ENCODE data around the gene NPAT. TPM values are rescaled to one million over a fixed set of nuclear protein-coding genes. Genes with fewer than 3 reads are reported as not detected.
"Not testable (repeated sequence)": the region's sequence is repeated elsewhere in the genome, so short reads cannot be mapped to it uniquely, and the experiment has no call there.

The NPAT gene
- total and polyA plus RNA-seq, 2 donors, result 5.9 to 38.2 TPM

GRCh38 chr11:108160970-108161566 is 61.4 kb downstream of the NPAT start:
- H3K36me3 ChIP-seq (ENCODE audit: insufficient read depth), result peaks cover 7% of the 10 kb centered on the region
- H3K4me1 ChIP-seq (ENCODE audit: insufficient read depth), result no peaks in the 10 kb centered on the region
- DNase-seq (ENCODE audit: extremely low spot score), result no peak
- WGBS, result 92% methylated on average over 5 of the region's 5 CpGs
- no peak overlapping the region for H3K4me3 ChIP-seq (ENCODE audit: low read depth, low read length)
- no peak overlapping the region for H3K27ac ChIP-seq (ENCODE audit: low read depth)

DNA sequence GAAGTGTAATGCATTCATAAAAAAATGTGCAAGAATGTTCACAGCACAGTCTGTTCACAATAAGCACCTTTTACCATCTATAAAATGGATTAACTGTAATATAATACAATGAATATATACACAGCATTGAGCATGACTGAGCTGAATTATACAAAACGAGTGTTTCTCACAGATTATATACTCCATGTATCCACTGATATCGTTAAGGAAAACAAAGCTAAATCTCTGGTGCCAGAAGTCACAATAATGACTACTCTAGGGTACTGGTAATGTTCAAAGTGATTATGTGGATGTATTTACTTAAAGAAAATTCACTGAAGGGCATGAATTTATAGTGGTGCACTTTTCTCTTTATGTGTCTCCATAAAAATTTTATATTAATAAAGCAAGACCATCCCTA is 67.8 kb downstream of the NPAT start:
- no peaks in the 10 kb centered on the region for H3K36me3 ChIP-seq (ENCODE audit: insufficient read depth)
- DNase-seq (ENCODE audit: extremely low spot score), result no peak
- H3K27ac ChIP-seq (ENCODE audit: low read depth), result no peak overlapping the region
- no peak overlapping the region for H3K4me3 ChIP-seq (ENCODE audit: low read depth, low read length)
- no peaks in the 10 kb centered on the region for H3K4me1 ChIP-seq (ENCODE audit: insufficient read depth)
- 74% methylated on average over 2 of the region's 2 CpGs for WGBS

DNA sequence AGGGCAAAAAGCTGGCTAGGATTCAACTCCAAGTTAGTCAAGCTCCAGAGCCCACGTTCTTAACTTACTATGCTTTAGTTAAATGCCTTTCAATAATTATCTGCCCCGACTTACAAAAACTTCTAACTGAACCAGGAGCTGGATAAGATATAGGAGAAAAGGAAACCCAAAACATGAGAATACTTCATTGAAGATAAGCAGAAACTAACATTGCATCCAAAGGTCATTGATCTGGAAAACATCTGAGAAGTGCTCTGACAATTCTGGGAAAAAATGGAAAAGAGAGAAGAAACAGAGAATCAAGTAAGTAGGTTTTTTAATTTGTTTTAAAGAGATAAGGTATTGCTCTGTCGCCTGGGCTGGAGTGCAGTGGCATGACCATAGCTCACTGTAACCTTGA is 73.9 kb downstream of the NPAT start:
- no peak for DNase-seq (ENCODE audit: extremely low spot score)
- Histone ChIP-seq H3K36me3 (ENCODE audit: insufficient read depth) (peaks cover 7% of the 10 kb centered on the region), H3K4me1 (ENCODE audit: insufficient read depth) (no peaks in the 10 kb centered on the region), H3K4me3 (ENCODE audit: low read depth, low read length) (no peak overlapping the region), H3K27ac (ENCODE audit: low read depth) (no peak overlapping the region)
- 55% methylated on average over 3 of the region's 3 CpGs for WGBS

DNA sequence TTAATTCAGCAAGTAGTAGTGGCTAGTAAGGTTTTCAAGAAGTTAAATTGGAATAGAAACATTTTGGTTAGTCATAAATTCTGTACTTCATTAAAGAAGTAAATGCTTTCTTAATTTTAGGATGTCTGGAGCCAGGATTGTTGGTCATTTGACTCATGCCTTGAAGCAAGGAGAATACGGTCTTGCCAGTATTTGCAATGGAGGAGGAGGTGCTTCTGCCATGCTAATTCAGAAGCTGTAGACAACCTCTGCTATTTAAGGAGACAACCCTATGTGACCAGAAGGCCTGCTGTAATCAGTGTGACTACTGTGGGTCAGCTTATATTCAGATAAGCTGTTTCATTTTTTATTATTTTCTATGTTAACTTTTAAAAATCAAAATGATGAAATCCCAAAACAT is 75.3 kb downstream of the NPAT start:
- Histone ChIP-seq H3K4me1 (ENCODE audit: insufficient read depth) (no peaks in the 10 kb centered on the region), H3K36me3 (ENCODE audit: insufficient read depth) (peaks cover 7% of the 10 kb centered on the region), H3K27ac (ENCODE audit: low read depth) (no peak overlapping the region), H3K4me3 (ENCODE audit: low read depth, low read length) (no peak overlapping the region)
- DNase-seq (ENCODE audit: extremely low spot score), result no peak
- 75% methylated on average over 1 of the region's 1 CpG for WGBS

GRCh38 chr11:108144615-108145014 is 77.8 kb downstream of the NPAT start:
- H3K4me1 ChIP-seq (ENCODE audit: insufficient read depth), result no peaks in the 10 kb centered on the region
- DNase-seq (ENCODE audit: extremely low spot score), result no peak
- WGBS, result 91% methylated on average over 3 of the region's 3 CpGs
- peaks cover 7% of the 10 kb centered on the region for H3K36me3 ChIP-seq (ENCODE audit: insufficient read depth)
- no peak overlapping the region for H3K4me3 ChIP-seq (ENCODE audit: low read depth, low read length)
- no peak overlapping the region for H3K27ac ChIP-seq (ENCODE audit: low read depth)

GRCh38 chr11:108142304-108142703 is 80.1 kb downstream of the NPAT start:
- Histone ChIP-seq H3K4me1 (ENCODE audit: insufficient read depth) (no peaks in the 10 kb centered on the region), H3K27ac (ENCODE audit: low read depth) (no peak overlapping the region), H3K4me3 (ENCODE audit: low read depth, low read length) (no peak overlapping the region), H3K36me3 (ENCODE audit: insufficient read depth) (peaks cover 7% of the 10 kb centered on the region)
- WGBS, result 90% methylated on average over 7 of the region's 7 CpGs
- DNase-seq (ENCODE audit: extremely low spot score), result no peak

DNA sequence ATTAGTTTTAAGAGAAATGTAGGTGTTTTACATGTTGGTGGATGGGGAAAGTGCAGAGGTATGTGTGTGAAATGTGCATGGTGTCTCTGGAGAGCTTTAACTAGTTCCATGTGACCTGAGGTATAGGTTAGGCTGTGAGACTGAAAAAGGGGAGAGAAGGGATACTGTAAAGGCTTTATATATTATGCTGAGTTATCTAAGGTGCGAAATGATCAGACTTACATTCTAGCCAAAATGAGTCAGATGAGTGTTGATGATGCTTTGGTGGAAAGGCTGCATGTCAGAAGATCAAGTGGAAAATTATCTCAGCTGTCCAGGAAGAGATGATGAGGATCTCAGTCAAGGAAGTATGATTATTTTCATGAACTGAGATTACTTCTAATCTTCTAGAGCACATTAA is 85.2 kb downstream of the NPAT start:
- no peak for DNase-seq (ENCODE audit: extremely low spot score)
- 95% methylated on average over 1 of the region's 1 CpG for WGBS
- Histone ChIP-seq H3K4me3 (ENCODE audit: low read depth, low read length) (no peak overlapping the region), H3K4me1 (ENCODE audit: insufficient read depth) (no peaks in the 10 kb centered on the region), H3K27ac (ENCODE audit: low read depth) (no peak overlapping the region), H3K36me3 (ENCODE audit: insufficient read depth) (peaks cover 2% of the 10 kb centered on the region)

- peaks cover 3% of the 10 kb centered on the region for H3K36me3 ChIP-seq (ENCODE audit: insufficient read depth)
- WGBS, result 76% methylated on average over 2 of the region's 2 CpGs
- H3K4me1 ChIP-seq (ENCODE audit: insufficient read depth), result no peaks in the 10 kb centered on the region
- no peak for DNase-seq (ENCODE audit: extremely low spot score)
- no peak overlapping the region for H3K27ac ChIP-seq (ENCODE audit: low read depth)
- no peak overlapping the region for H3K4me3 ChIP-seq (ENCODE audit: low read depth, low read length)
Measured at GRCh38 chr11:108135845-108136544, 86.4 kb downstream of the NPAT start.

- not testable (repeated sequence) for H3K27ac ChIP-seq (ENCODE audit: low read depth); DNase-seq (ENCODE audit: extremely low spot score); H3K4me1 ChIP-seq (ENCODE audit: insufficient read depth); H3K4me3 ChIP-seq (ENCODE audit: low read depth, low read length); H3K36me3 ChIP-seq (ENCODE audit: insufficient read depth)
- 94% methylated on average over 2 of the region's 2 CpGs for WGBS
Measured at GRCh38 chr11:108132993-108133538, 89.4 kb downstream of the NPAT start.

GRCh38 chr11:108131993-108132392 is 90.4 kb downstream of the NPAT start:
- no peak for DNase-seq (ENCODE audit: extremely low spot score)
- peaks cover 3% of the 10 kb centered on the region for H3K36me3 ChIP-seq (ENCODE audit: insufficient read depth)
- 94% methylated on average over 1 of the region's 1 CpG for WGBS
- no peak overlapping the region for H3K4me3 ChIP-seq (ENCODE audit: low read depth, low read length)
- H3K4me1 ChIP-seq (ENCODE audit: insufficient read depth), result no peaks in the 10 kb centered on the region
- no peak overlapping the region for H3K27ac ChIP-seq (ENCODE audit: low read depth)

DNA sequence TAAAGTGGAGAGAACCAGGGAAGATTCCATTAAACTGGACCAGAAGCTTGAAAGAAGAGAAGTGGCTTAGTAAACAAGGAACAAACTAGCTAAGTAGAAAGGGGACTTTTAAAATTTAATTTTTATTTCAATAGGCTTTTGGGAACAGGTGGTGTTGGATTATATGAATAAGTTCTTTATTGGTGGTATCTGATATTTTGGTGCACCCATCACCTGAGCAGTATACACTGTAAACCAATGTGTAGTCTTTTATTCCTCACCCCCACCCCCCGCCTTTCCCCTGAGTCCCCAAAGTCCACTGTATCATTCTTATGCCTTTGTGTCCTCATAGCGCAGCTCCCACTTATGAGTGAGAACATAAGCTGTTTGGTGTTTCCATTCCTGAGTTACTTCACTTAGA is 93.7 kb downstream of the NPAT start:
- Histone ChIP-seq H3K4me1 (ENCODE audit: insufficient read depth) (no peaks in the 10 kb centered on the region), H3K36me3 (ENCODE audit: insufficient read depth) (peaks cover 3% of the 10 kb centered on the region), H3K27ac (ENCODE audit: low read depth) (no peak overlapping the region), H3K4me3 (ENCODE audit: low read depth, low read length) (no peak overlapping the region)
- no peak for DNase-seq (ENCODE audit: extremely low spot score)
- 97% methylated on average over 2 of the region's 2 CpGs for WGBS

- H3K27ac ChIP-seq (ENCODE audit: low read depth), result no peak overlapping the region
- WGBS, result 89% methylated on average over 5 of the region's 5 CpGs
- no peak for DNase-seq (ENCODE audit: extremely low spot score)
- no peak overlapping the region for H3K4me3 ChIP-seq (ENCODE audit: low read depth, low read length)
- no peaks in the 10 kb centered on the region for H3K4me1 ChIP-seq (ENCODE audit: insufficient read depth)
- no peaks in the 10 kb centered on the region for H3K36me3 ChIP-seq (ENCODE audit: insufficient read depth)
Measured at GRCh38 chr11:108125096-108125495, 97.3 kb downstream of the NPAT start.

DNA sequence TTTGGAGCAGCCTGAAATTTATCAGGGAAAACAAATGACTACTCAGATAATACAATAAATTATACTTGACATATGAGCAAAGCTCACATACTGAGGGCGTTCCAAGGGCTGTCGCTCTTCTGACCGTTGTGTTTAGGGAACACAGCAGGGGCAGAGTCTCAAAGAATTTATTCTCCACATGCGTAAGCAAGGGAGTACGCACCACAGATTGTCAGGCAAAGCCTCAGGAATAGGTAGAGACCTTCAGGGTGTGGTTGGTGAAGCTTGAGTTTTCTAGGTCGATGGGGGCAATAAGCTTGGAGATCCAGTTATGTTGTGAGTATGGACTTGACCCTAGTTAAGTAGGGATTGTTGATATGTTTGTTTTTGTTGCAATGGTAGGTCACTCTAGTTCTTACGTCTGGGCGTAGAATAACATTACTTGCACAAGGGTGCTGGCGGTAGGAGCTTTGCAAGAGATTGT is 100.2 kb downstream of the NPAT start:
- Histone ChIP-seq H3K27ac (ENCODE audit: low read depth) (no peak overlapping the region), H3K36me3 (ENCODE audit: insufficient read depth) (no peaks in the 10 kb centered on the region), H3K4me3 (ENCODE audit: low read depth, low read length) (peak overlapping the region; percentile 65), H3K4me1 (ENCODE audit: insufficient read depth) (no peaks in the 10 kb centered on the region)
- DNase-seq (ENCODE audit: extremely low spot score), result no peak
- 23% methylated on average over 9 of the region's 9 CpGs for WGBS

Measured in urinary bladder (tissue), 4 donors.